Rectal smooth muscle tissue (tissue), 1 donor: Measurements from ENCODE around the gene SUSD1.
"Not testable (repeated sequence)": the region's sequence is repeated elsewhere in the genome, so short reads cannot be mapped to it uniquely, and the experiment has no call there.

Experiments
- H3K27ac ChIP-seq: one replicate; pipeline ENCODE4 v1.7.0; 2013; ENCODE audit warnings: low read depth, low read length, inconsistent platforms
- H3K27me3 ChIP-seq: one replicate; pipeline ENCODE4 v1.7.0; 2013; ENCODE audit warnings: low read length; ENCODE audit not compliant: control insufficient read depth, insufficient read depth
- H3K36me3 ChIP-seq: one replicate; pipeline ENCODE4 v1.7.0; 2013; ENCODE audit warnings: low read length; ENCODE audit not compliant: control insufficient read depth, insufficient read depth
- H3K4me1 ChIP-seq: one replicate; pipeline ENCODE4 v1.7.0; 2013; ENCODE audit warnings: low read length; ENCODE audit not compliant: control insufficient read depth, insufficient read depth
- H3K4me3 ChIP-seq: one replicate; pipeline ENCODE4 v1.7.0; 2013; ENCODE audit warnings: low read length
- H3K9ac ChIP-seq: one replicate; pipeline ENCODE4 v1.7.0; 2013; ENCODE audit warnings: low read length

The SUSD1 gene

GRCh38 chr9:112140936-112141335 lies 34.2 kb downstream of the SUSD1 start:
- Histone ChIP-seq H3K27me3 (no peaks in the 10 kb centered on the region), H3K27ac (no peak overlapping the region), H3K36me3 (no peaks in the 10 kb centered on the region), H3K4me1 (no peaks in the 10 kb centered on the region), H3K4me3 (no peak overlapping the region), H3K9ac (no peak overlapping the region)

GRCh38 chr9:112137066-112137465 lies 38.0 kb downstream of the SUSD1 start:
- no peaks in the 10 kb centered on the region for H3K27me3 ChIP-seq
- no peak overlapping the region for H3K4me3 ChIP-seq
- no peak overlapping the region for H3K9ac ChIP-seq
- no peak overlapping the region for H3K27ac ChIP-seq
- no peaks in the 10 kb centered on the region for H3K36me3 ChIP-seq
- no peaks in the 10 kb centered on the region for H3K4me1 ChIP-seq

- Histone ChIP-seq H3K4me3 (no peak overlapping the region), H3K36me3 (no peaks in the 10 kb centered on the region), H3K4me1 (no peaks in the 10 kb centered on the region), H3K27me3 (no peaks in the 10 kb centered on the region), H3K27ac (no peak overlapping the region), H3K9ac (no peak overlapping the region)
Observed at GRCh38 chr9:112135706-112136105, 39.4 kb downstream of the SUSD1 start.

GRCh38 chr9:112133806-112134205 lies 41.3 kb downstream of the SUSD1 start:
- not testable (repeated sequence) for H3K27me3 ChIP-seq, H3K9ac ChIP-seq, H3K36me3 ChIP-seq, H3K4me1 ChIP-seq, H3K27ac ChIP-seq, H3K4me3 ChIP-seq

GRCh38 chr9:112132356-112132755 lies 42.7 kb downstream of the SUSD1 start:
- H3K27me3 ChIP-seq = no peaks in the 10 kb centered on the region
- no peak overlapping the region for H3K27ac ChIP-seq
- no peaks in the 10 kb centered on the region for H3K4me1 ChIP-seq
- H3K4me3 ChIP-seq = no peak overlapping the region
- H3K9ac ChIP-seq = no peak overlapping the region
- no peaks in the 10 kb centered on the region for H3K36me3 ChIP-seq

GRCh38 chr9:112130997-112131396 lies 44.1 kb downstream of the SUSD1 start:
- H3K27ac ChIP-seq = no peak overlapping the region
- no peaks in the 10 kb centered on the region for H3K27me3 ChIP-seq
- no peaks in the 10 kb centered on the region for H3K36me3 ChIP-seq
- H3K4me3 ChIP-seq = no peak overlapping the region
- H3K4me1 ChIP-seq = no peaks in the 10 kb centered on the region
- no peak overlapping the region for H3K9ac ChIP-seq

GRCh38 chr9:112130347-112130746 lies 44.8 kb downstream of the SUSD1 start:
- H3K27ac ChIP-seq = no peak overlapping the region
- no peak overlapping the region for H3K4me3 ChIP-seq
- no peak overlapping the region for H3K9ac ChIP-seq
- H3K36me3 ChIP-seq = no peaks in the 10 kb centered on the region
- no peaks in the 10 kb centered on the region for H3K27me3 ChIP-seq
- no peaks in the 10 kb centered on the region for H3K4me1 ChIP-seq

- Histone ChIP-seq H3K9ac (no peak overlapping the region), H3K27me3 (no peaks in the 10 kb centered on the region), H3K4me1 (no peaks in the 10 kb centered on the region), H3K36me3 (no peaks in the 10 kb centered on the region), H3K27ac (no peak overlapping the region), H3K4me3 (no peak overlapping the region)
Observed at GRCh38 chr9:112129246-112129645, 45.9 kb downstream of the SUSD1 start.

GRCh38 chr9:112128399-112128798 lies 46.7 kb downstream of the SUSD1 start:
- not testable (repeated sequence) for H3K9ac ChIP-seq, H3K27me3 ChIP-seq, H3K4me1 ChIP-seq, H3K36me3 ChIP-seq, H3K4me3 ChIP-seq, H3K27ac ChIP-seq

GRCh38 chr9:112127281-112127680 lies 47.8 kb downstream of the SUSD1 start:
- Histone ChIP-seq H3K36me3 (no peaks in the 10 kb centered on the region), H3K4me3 (no peak overlapping the region), H3K27me3 (no peaks in the 10 kb centered on the region), H3K9ac (no peak overlapping the region), H3K4me1 (no peaks in the 10 kb centered on the region), H3K27ac (no peak overlapping the region)

GRCh38 chr9:112125951-112126388 lies 49.1 kb downstream of the SUSD1 start:
- H3K9ac ChIP-seq = no peak overlapping the region
- no peaks in the 10 kb centered on the region for H3K36me3 ChIP-seq
- no peaks in the 10 kb centered on the region for H3K27me3 ChIP-seq
- no peak overlapping the region for H3K27ac ChIP-seq
- H3K4me3 ChIP-seq = no peak overlapping the region
- H3K4me1 ChIP-seq = no peaks in the 10 kb centered on the region

GRCh38 chr9:112124156-112124555 lies 50.9 kb downstream of the SUSD1 start:
- no peaks in the 10 kb centered on the region for H3K27me3 ChIP-seq
- no peaks in the 10 kb centered on the region for H3K36me3 ChIP-seq
- no peaks in the 10 kb centered on the region for H3K4me1 ChIP-seq
- H3K27ac ChIP-seq = no peak overlapping the region
- no peak overlapping the region for H3K4me3 ChIP-seq
- H3K9ac ChIP-seq = no peak overlapping the region

- no peak overlapping the region for H3K9ac ChIP-seq
- no peak overlapping the region for H3K27ac ChIP-seq
- H3K4me1 ChIP-seq = no peaks in the 10 kb centered on the region
- no peak overlapping the region for H3K4me3 ChIP-seq
- no peaks in the 10 kb centered on the region for H3K27me3 ChIP-seq
- H3K36me3 ChIP-seq = no peaks in the 10 kb centered on the region
Observed at GRCh38 chr9:112121633-112122032, 53.5 kb downstream of the SUSD1 start.
